EL (cell line): ENCODE data around the gene LAX1.

ENCODE experiments used
- DNase-seq: peaks from one replicate; pipeline ENCODE4 v3.0.0-alpha.2; 2016

Gene LAX1

GRCh38 chr1:203818399-203818798 lies 53.4 kb downstream of the LAX1 start:
- DNase-seq: no peak

- no peak for DNase-seq
Measured at GRCh38 chr1:203823306-203823705, 58.3 kb downstream of the LAX1 start.
